Transverse colon (tissue), 4 donors: ENCODE results near the gene AOPEP.

Source experiments
- EP300 ChIP-seq: sonication (generic); formaldehyde crosslinking; IDR thresholded peaks from one replicate; pipeline ENCODE4 v1.6.1; 2017; ENCODE audit warnings: antibody characterized with exemption, low read depth
- POLR2AphosphoS5 ChIP-seq, 3 donors: sonication (generic); formaldehyde crosslinking; IDR thresholded peaks; one replicate each; pipeline ENCODE4 v1.6.1; 2016; ENCODE audit warnings: antibody characterized with exemption in 3 of 3
- TF ChIP-seq, protein P1 (sequence below), 5 experiments: fragments of 200-600 bp in 3 of 5; fragments of 450-650 bp in 2 of 5; sonication (generic) in 3 of 5; IDR thresholded peaks; 1 replicate in 2 of 5; 2 replicates in 3 of 5; pipeline ENCODE4 v1.5.1; 2016 to 2017; ENCODE audit warnings: antibody characterized with exemption in 5 of 5, inconsistent platforms in 3 of 5, mild to moderate bottlenecking in 2 of 5, moderate library complexity in 1 of 5

DNA sequence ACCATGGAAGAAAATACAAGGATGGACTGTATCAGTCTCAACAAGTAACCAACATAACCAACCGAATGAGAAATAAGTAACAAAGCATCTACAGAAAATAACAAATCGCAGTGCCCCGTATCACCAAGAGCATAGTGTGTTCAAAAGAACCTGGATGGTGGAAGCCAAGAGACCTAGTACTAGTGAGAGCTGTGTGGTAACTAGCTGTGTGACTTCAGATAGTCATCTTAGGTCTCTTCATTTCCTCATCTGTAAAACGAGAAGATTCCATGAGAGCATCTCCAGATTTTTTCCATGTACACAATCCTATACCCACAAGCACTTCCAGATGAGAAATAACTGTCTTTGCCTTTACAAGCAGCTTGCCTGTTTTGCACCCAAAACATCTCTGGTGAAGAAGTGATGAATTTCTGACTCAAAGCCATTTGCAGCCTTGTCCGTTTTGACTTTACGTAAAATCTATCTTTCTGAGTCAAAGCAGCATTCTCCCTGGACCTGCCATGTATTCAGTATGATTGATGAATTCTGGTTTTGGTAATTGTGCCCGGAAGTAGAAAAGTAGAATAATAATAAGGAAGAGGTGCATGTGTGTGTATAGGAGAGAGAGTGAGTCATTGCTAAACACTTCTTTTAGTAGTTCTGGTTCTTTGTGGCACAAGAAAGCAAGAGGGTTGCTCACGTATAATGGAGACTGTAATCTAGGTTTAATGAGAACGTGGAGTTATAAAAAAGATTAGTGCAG is 41.0 kb downstream of the AOPEP start:
- TF ChIP-seq, protein P1, sequence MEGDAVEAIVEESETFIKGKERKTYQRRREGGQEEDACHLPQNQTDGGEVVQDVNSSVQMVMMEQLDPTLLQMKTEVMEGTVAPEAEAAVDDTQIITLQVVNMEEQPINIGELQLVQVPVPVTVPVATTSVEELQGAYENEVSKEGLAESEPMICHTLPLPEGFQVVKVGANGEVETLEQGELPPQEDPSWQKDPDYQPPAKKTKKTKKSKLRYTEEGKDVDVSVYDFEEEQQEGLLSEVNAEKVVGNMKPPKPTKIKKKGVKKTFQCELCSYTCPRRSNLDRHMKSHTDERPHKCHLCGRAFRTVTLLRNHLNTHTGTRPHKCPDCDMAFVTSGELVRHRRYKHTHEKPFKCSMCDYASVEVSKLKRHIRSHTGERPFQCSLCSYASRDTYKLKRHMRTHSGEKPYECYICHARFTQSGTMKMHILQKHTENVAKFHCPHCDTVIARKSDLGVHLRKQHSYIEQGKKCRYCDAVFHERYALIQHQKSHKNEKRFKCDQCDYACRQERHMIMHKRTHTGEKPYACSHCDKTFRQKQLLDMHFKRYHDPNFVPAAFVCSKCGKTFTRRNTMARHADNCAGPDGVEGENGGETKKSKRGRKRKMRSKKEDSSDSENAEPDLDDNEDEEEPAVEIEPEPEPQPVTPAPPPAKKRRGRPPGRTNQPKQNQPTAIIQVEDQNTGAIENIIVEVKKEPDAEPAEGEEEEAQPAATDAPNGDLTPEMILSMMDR (IDR thresholded peaks at IDR 0.05): no peak
- TF ChIP-seq POLR2AphosphoS5 (IDR thresholded peaks at IDR 0.05): no peak
- TF ChIP-seq EP300: no peak
